NOMO-1 treated with DMSO at 0.1 percent for 48 hours (cell line): Measurements from ENCODE around the gene TOR1B.

Experiments used
- DNase-seq: peaks from one replicate; lab custom pipeline; 2025; ENCODE audit not compliant: unreplicated experiment; lab: John Stamatoyannopoulos, UW

The TOR1B gene

GRCh38 chr9:129812385-129812784 is 9.4 kb downstream of the TOR1B start:
- DNase-seq, result no peak

GRCh38 chr9:129813661-129814060 is 10.7 kb downstream of the TOR1B start:
- no peak for DNase-seq

- no peak for DNase-seq
Observed at GRCh38 chr9:129814432-129815223, 11.6 kb downstream of the TOR1B start.

GRCh38 chr9:129815278-129815677 is 12.3 kb downstream of the TOR1B start:
- no peak for DNase-seq

- DNase-seq, result peak; percentile 89
Observed at GRCh38 chr9:129816501-129817435, 13.8 kb downstream of the TOR1B start.

- DNase-seq, result peak; percentile 69
Observed at GRCh38 chr9:129822898-129823541, 20.0 kb downstream of the TOR1B start.

- DNase-seq, result no peak
Observed at GRCh38 chr9:129823542-129823934, 20.6 kb downstream of the TOR1B start.

- peak; percentile 94 for DNase-seq
Observed at GRCh38 chr9:129823935-129824601, 21.1 kb downstream of the TOR1B start, which contains the start of gene TOR1A. TSS of gene TOR1A (minus strand) at chr9:129824136. CDS start at chr9:129824085, 51 bp downstream.

- DNase-seq, result no peak
Observed at GRCh38 chr9:129826344-129826743, 23.4 kb downstream of the TOR1B start.

- no peak for DNase-seq
Observed at GRCh38 chr9:129826759-129827158, 23.8 kb downstream of the TOR1B start.

GRCh38 chr9:129828051-129828450 is 25.1 kb downstream of the TOR1B start:
- DNase-seq, result no peak

- no peak for DNase-seq
Observed at GRCh38 chr9:129828969-129829368, 26.0 kb downstream of the TOR1B start.

- DNase-seq, result no peak
Observed at GRCh38 chr9:129832982-129833381, 30.0 kb downstream of the TOR1B start.

- peak; percentile 25 for DNase-seq
Observed at GRCh38 chr9:129834489-129835127, 31.6 kb downstream of the TOR1B start.

GRCh38 chr9:129835128-129835859 is 32.3 kb downstream of the TOR1B start, which contains the start of the genes C9orf78 and USP20:
TSS of gene C9orf78 (minus strand) at chr9:129835275. CDS start at chr9:129835221, 54 bp downstream.
TSS of gene USP20 (plus strand) at chr9:129835458. CDS start at chr9:129852556, 17,098 bp downstream.
- peak; percentile 96 for DNase-seq

- DNase-seq, result no peak
Observed at GRCh38 chr9:129835860-129836223, 32.9 kb downstream of the TOR1B start.

GRCh38 chr9:129836311-129837007 is 33.5 kb downstream of the TOR1B start:
- DNase-seq, result no peak

- peak; percentile 63 for DNase-seq
Observed at GRCh38 chr9:129838707-129839259, 35.8 kb downstream of the TOR1B start.
